Measurements from ENCODE around the gene CLCN5. TPM values are rescaled to one million over a fixed set of nuclear protein-coding genes. Genes with fewer than 3 reads are reported as not detected.

CLCN5 gene
- polyA plus RNA-seq, 6 donors from 2014 or later: 0.62 to 1.4 (median 0.98) TPM; not detected in 1

DNA sequence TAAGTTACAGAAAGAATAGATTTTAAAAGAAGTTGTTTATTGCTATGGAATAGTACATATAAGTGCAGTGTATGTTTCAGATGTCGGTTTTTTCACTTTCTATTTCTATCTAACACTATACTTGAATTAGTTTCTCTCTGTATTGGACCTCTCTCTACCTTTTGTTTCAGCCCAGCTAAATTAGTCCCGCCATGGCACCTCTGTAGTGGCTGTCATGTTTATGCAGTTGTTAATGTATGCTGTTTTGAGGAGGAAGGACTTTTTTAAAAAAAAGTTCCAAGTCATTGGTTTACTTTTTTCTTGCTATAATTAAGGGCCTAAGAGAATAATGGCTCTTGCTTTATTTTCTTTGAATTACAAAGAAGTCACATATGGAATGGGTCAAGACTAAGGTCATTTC is 160.3 kb downstream of the CLCN5 start:
- Mint-ChIP-seq H3K27ac (peak overlapping the region in 1 of 6 donors; percentile 17), H3K36me3 (no peaks in the 10 kb centered on the region), H3K27me3 (no peaks in the 10 kb centered on the region), H3K4me1 (peaks cover 0 to 8% (median 0%) of the 10 kb centered on the region in 3 donors), H3K4me3 (no peak overlapping the region), H3K9me3 (peaks cover 0 to 4% (median 0%) of the 10 kb centered on the region in 7 donors)
- ATAC-seq (ENCODE audit: low read depth in 2 of 2) (no peak), DNase-seq (no peak)

DNA sequence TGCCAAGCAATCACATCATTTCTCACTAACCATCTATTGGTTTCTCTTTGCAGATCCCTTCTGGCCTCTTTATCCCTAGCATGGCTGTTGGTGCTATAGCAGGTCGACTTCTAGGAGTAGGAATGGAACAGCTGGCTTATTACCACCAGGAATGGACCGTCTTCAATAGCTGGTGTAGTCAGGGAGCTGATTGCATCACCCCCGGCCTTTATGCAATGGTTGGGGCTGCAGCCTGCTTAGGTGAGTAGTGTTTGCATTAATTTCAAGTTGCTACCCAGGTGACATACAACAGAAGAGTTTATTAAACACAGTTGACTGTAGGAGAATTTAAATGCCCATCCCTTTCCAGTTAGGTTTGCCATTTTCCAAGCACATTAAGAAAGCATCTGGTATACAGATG is 166.2 kb downstream of the CLCN5 start:
- Mint-ChIP-seq H3K27ac (no peak overlapping the region), H3K36me3 (peaks cover 0 to 5% of the 10 kb centered on the region in 2 donors), H3K4me1 (peaks cover 0 to 7% (median 0%) of the 10 kb centered on the region in 3 donors), H3K9me3 (peaks cover 0 to 4% (median 0%) of the 10 kb centered on the region in 7 donors), H3K27me3 (no peaks in the 10 kb centered on the region), H3K4me3 (no peak overlapping the region)
- ATAC-seq (ENCODE audit: low read depth in 2 of 2): no peak
- DNase-seq: no peak

DNA sequence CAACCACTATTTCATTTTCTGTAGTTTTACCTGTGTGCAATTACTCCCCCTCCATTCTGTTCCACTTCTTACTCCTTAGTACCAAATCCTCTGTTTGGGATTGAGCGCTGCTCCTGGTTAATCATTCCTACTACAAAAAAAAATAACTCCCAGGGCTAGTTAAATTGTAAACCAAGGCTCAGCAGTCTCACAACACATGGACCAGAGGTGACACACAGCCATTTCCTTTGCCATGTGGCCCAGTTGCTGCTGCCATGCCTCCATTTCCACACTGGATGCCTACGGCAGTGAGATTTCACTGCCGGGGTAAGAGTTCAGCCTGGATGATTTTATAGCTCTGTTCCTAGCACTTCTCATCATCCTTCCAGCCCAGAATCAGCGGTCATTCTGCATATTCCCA is 171.2 kb downstream of the CLCN5 start:
- Mint-ChIP-seq H3K4me3 (no peak overlapping the region), H3K4me1 (peaks cover 0 to 7% (median 0%) of the 10 kb centered on the region in 3 donors), H3K9me3 (peaks cover 0 to 3% (median 0%) of the 10 kb centered on the region in 7 donors), H3K27ac (no peak overlapping the region), H3K36me3 (peaks cover 0 to 5% of the 10 kb centered on the region in 2 donors), H3K27me3 (no peaks in the 10 kb centered on the region)
- no peak for DNase-seq
- ATAC-seq (ENCODE audit: low read depth in 2 of 2): no peak

DNA sequence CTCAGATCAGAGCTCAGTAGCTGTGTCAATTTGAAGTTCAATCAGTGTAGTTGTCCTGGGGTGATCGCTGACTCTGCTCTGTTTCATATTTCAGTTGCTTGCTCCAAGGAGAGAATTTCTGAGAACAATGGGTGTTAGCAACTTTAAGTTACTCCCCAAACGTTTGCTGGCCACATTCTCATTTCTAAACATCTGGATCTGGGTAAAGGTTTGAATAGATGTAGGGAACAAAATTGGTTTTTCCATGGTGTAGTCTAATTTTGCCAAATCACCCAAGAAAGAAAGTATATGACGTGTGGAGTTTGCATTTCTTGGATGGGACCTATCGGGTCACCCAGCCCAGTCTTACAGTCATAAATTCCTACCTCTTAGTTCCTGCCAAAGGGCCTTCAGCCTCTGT is 174.7 kb downstream of the CLCN5 start:
- Mint-ChIP-seq H3K27ac (no peak overlapping the region), H3K9me3 (no peaks in the 10 kb centered on the region), H3K4me3 (no peak overlapping the region), H3K4me1 (no peaks in the 10 kb centered on the region), H3K36me3 (no peaks in the 10 kb centered on the region), H3K27me3 (no peaks in the 10 kb centered on the region)
- ATAC-seq (ENCODE audit: low read depth in 2 of 2) (no peak), DNase-seq (no peak)

DNA sequence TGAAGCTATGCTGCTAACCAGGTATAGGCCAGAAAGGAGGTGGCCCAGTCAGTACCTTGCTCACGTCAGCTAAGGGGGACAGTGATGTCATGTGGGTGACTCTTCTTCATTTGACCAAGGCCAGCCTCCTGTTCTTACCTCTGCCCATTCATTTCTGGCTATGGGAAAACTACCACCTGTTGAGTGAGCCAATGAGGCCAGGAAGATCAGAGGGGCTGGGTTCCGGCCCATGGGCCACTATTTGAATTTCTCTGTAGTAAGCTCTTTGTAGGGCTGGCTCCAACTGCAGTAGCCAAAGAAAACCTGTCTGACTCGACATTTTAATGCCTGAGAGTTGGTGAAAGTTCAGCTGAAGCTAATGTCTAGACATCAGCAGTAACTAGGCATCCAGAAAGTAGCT is 175.8 kb downstream of the CLCN5 start:
- Mint-ChIP-seq H3K4me3 (no peak overlapping the region), H3K4me1 (peaks cover 0 to 1% (median 0%) of the 10 kb centered on the region in 3 donors), H3K9me3 (peaks cover 0 to under 1% (median 0%) of the 10 kb centered on the region in 7 donors), H3K27ac (peak overlapping the region in 1 of 6 donors; percentile 22), H3K27me3 (no peaks in the 10 kb centered on the region), H3K36me3 (no peaks in the 10 kb centered on the region)
- ATAC-seq (ENCODE audit: low read depth in 2 of 2) (no peak), DNase-seq (no peak)

DNA sequence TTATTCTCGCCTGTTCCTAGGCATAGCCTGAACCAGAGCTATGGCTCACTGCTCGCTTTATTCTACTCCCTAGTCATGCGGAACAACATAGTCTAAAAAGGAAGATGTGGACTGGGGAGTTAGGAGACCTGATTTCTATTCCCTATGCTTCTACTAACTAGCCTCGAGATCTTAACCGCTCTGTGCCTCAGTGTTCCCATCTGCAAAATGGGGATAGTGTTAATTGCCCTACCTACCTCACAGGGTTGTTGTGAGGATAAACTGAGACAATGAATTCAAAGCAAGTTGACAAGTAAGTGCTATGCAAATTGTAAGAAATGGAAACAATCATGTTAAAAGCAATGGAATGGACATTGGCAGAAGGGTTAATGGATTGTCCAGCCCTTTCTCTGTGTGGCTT is 176.4 kb downstream of the CLCN5 start:
- no peak overlapping the region for H3K27ac Mint-ChIP-seq
- no peak for DNase-seq
- ATAC-seq (ENCODE audit: low read depth in 2 of 2): no peak
- H3K4me3 Mint-ChIP-seq: no peak overlapping the region
- peaks cover 0 to 1% (median 0%) of the 10 kb centered on the region in 7 donors for H3K9me3 Mint-ChIP-seq
- no peaks in the 10 kb centered on the region for H3K36me3 Mint-ChIP-seq
- H3K4me1 Mint-ChIP-seq: peaks cover 0 to 5% (median 0%) of the 10 kb centered on the region in 3 donors
- H3K27me3 Mint-ChIP-seq: no peaks in the 10 kb centered on the region

DNA sequence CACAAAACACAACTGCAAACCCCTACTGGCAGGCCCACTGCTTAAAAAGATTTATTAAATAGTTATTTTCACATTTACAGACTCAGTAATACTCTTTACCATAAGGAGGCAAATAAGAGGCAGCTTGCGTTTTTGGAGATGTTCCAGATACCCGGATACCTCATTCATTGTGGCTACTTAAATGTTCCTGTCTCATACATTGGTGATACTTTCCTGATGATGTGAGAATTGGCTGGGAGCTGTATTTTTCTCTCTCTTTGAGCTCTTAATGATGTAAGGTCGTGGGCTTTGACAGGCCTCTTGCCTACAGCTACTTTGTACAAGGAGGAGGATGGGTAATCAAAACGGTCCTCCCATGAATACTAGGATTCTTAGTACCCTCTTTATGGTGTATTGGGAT is 176.9 kb downstream of the CLCN5 start:
- no peak for ATAC-seq (ENCODE audit: low read depth in 2 of 2)
- Mint-ChIP-seq H3K4me1 (peaks cover 0 to 5% (median 0%) of the 10 kb centered on the region in 3 donors), H3K27ac (no peak overlapping the region), H3K36me3 (no peaks in the 10 kb centered on the region), H3K4me3 (no peak overlapping the region), H3K9me3 (peaks cover 0 to 1% (median 0%) of the 10 kb centered on the region in 7 donors), H3K27me3 (no peaks in the 10 kb centered on the region)
- DNase-seq: no peak

DNA sequence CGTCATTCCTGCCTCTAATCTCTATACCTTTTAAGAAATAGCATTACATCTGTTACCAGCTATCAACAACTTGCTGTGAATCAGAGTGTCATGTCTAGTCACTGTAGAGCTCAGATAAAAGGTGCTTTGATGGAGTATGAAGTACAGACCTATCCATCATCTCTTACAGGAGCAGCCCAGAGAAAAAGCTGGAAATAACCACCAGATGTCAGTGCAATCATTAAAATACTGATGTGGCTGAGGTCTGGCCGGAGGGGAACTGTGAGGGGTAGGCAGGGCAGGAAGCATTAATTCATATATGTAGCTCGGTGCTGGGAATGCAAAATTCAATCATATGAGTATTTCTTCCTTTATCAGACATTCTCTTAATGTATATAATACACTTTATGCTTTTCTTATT is 177.8 kb downstream of the CLCN5 start:
- Mint-ChIP-seq H3K4me3 (no peak overlapping the region), H3K9me3 (peaks cover 0 to 1% (median 0%) of the 10 kb centered on the region in 7 donors), H3K27ac (no peak overlapping the region), H3K36me3 (no peaks in the 10 kb centered on the region), H3K4me1 (peaks cover 0 to 5% (median 0%) of the 10 kb centered on the region in 3 donors), H3K27me3 (no peaks in the 10 kb centered on the region)
- peak in 1 of 2 donors; percentile 36 for ATAC-seq (ENCODE audit: low read depth in 2 of 2)
- DNase-seq: no peak

DNA sequence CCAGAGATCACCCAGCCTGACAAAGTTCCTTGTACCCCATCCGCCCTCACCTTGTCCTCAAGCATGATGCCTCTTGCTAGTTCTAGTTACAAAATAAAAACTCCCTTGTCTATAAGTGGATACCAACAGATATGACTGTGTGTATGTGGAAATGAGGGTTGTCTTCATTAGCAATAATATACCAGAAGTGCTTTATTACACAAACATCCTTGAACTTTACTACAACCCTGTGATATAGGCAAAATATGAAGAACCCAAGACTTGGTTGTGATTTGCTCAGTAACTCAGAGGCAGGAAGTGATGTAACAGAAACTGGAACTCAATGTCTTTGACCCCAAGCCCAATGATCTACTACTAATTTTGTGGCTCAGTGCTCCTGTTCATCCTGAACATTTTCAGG is 180.8 kb downstream of the CLCN5 start:
- Mint-ChIP-seq H3K4me3 (peak overlapping the region in 1 of 8 donors; percentile 16), H3K27me3 (no peaks in the 10 kb centered on the region), H3K9me3 (peaks cover 0 to 1% (median 0%) of the 10 kb centered on the region in 7 donors), H3K4me1 (peaks cover 0 to 5% (median 0%) of the 10 kb centered on the region in 3 donors), H3K27ac (peak overlapping the region in 1 of 6 donors; percentile 31), H3K36me3 (no peaks in the 10 kb centered on the region)
- ATAC-seq (ENCODE audit: low read depth in 2 of 2) (no peak), DNase-seq (no peak)

DNA sequence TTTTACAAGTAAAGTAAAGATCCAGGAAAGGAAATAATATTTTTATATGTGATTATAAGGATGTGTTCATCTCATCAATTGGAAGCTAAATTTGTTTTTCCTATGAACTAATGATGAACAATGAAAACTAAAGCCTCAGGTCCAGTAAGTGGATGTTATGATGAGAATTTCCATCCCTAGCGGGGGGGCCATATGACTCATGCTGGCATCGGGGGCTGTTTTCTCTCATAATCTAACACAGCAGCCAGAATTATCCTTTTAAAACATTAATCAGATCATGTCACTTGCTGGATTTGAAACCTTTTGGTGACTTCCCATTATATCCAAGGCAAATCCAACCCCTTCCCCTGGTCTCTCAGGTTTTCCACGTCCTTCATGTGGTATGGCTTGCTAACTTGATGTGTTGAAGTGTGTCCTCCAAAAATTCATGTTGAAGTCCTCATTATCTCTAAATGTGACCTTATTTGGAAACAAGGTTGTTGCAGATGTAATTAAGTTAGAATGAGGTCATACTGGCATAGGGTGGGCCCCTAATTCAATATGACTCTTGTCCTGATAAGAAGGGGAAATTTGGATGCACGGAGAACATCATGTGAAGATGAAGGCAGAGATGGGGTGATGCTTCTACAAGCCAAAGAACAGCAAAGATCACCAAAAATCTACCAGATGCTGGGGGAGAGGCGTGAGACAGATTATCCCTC is 181.6 kb downstream of the CLCN5 start:
- DNase-seq (no peak), ATAC-seq (ENCODE audit: low read depth in 2 of 2) (no peak)
- Mint-ChIP-seq H3K4me3 (no peak overlapping the region), H3K4me1 (peaks cover 0 to 5% (median 0%) of the 10 kb centered on the region in 3 donors), H3K36me3 (no peaks in the 10 kb centered on the region), H3K9me3 (peaks cover 0 to 1% (median 0%) of the 10 kb centered on the region in 7 donors), H3K27me3 (no peaks in the 10 kb centered on the region), H3K27ac (peak overlapping the region in 1 of 6 donors; percentile 56)

DNA sequence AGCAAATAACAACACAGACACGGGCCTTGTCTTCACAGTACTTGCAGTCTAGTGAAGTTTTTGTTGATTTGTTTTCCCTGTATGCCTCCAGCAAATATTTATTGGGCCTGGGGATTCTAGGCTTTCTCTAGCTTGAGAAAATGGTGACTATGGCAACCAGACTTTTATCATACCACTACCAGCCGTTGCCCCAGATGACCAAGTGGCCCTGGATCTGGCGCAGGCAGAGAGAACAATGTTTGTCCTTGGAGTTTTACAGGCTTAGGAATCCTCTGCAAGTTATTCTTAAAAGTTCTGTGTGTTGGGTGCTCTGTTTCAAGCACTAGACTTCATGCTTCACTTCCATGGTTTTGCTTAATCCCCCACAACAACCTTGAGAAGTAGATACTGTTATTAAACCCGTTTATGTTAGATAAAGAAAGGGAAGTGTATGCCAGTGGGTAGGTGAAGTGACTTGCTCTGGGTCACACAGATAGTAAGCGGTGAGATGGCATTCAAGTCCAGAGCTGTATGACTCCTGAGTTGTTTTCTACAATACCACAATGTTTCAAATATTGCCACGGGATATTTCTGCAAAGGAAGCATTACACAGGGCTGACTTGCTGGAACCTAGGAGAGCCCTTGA is 183.8 kb downstream of the CLCN5 start:
- H3K9me3 Mint-ChIP-seq: peaks cover 0 to 1% (median 0%) of the 10 kb centered on the region in 7 donors
- no peak for ATAC-seq (ENCODE audit: low read depth in 2 of 2)
- no peak for DNase-seq
- no peaks in the 10 kb centered on the region for H3K27me3 Mint-ChIP-seq
- H3K27ac Mint-ChIP-seq: no peak overlapping the region
- H3K36me3 Mint-ChIP-seq: no peaks in the 10 kb centered on the region
- H3K4me3 Mint-ChIP-seq: no peak overlapping the region
- peaks cover 0 to 5% (median 4%) of the 10 kb centered on the region in 3 donors for H3K4me1 Mint-ChIP-seq

DNA sequence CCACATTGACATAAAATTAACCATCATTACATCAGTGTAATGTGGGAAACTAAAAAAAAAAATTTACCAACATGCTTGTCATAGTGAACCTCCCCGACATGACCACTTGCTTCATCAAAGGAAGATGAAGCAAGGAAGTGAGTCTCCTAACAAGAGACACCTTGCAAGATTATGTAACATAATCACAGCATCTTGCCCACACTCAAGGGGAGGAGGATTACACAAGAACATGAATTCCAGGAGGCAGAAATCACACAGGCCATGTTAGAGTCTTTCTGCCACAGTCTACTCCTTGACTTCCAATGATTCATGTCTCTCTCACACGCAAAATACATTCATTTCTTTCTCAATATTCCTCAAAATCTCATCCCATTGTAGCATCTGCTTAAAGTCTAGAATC is 185.1 kb downstream of the CLCN5 start:
- no peaks in the 10 kb centered on the region for H3K27me3 Mint-ChIP-seq
- H3K27ac Mint-ChIP-seq: no peak overlapping the region
- H3K4me3 Mint-ChIP-seq: no peak overlapping the region
- no peak for ATAC-seq (ENCODE audit: low read depth in 2 of 2)
- H3K4me1 Mint-ChIP-seq: peaks cover 5 to 7% (median 7%) of the 10 kb centered on the region in 3 donors
- DNase-seq: no peak
- H3K9me3 Mint-ChIP-seq: peaks cover 0 to 1% (median 0%) of the 10 kb centered on the region in 7 donors
- H3K36me3 Mint-ChIP-seq: no peaks in the 10 kb centered on the region

DNA sequence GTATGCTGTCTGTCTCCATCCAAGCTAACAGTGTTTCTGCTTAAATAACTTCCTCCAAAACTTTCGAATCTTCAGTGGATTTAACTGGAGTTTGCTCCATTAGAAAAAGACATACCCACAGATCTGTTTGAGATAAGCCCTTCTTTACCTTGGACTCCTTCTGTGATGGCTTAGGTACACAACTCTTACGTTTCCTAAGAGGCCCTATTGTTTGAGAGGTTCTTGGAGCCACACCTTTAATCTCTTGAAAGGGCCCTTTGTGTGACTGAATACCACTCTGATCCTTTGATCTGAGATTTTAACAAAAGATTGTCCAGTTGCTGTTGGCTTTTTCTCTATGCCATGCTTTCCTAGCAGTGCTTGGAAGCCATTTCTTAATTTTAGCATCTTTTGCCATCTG is 185.9 kb downstream of the CLCN5 start:
- H3K27ac Mint-ChIP-seq: no peak overlapping the region

DNA sequence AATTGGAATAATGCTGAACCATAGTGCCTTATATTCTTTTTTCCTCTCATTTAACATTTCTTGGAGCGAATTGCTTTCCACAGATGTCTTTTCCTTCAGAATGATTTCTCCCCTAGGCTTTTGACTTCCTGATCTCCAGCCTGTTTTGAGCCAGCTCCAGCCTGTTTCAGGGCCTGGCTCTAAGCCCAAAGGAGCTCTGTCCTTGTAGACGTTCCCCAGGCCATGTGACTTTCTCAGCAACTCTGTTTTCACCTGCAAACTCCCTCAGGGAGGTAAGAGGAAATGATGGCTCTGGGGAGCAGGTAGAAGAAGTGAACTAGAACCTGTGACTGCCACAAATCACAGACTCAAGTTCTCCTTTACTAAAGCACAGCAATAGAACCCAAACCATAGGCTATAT is 189.3 kb downstream of the CLCN5 start:
- no peak overlapping the region for H3K4me3 Mint-ChIP-seq
- no peaks in the 10 kb centered on the region for H3K27me3 Mint-ChIP-seq
- H3K9me3 Mint-ChIP-seq: peaks cover 0 to 6% (median 0%) of the 10 kb centered on the region in 7 donors
- H3K4me1 Mint-ChIP-seq: peaks cover 7 to 13% (median 12%) of the 10 kb centered on the region in 3 donors
- no peak overlapping the region for H3K27ac Mint-ChIP-seq
- H3K36me3 Mint-ChIP-seq: no peaks in the 10 kb centered on the region
- ATAC-seq (ENCODE audit: low read depth in 2 of 2) (peak in 1 of 2 donors; percentile 21), DNase-seq (no peak)

More for the DNA sequence above, 185.9 kb downstream of the CLCN5 start:
- Mint-ChIP-seq H3K27me3 (no peaks in the 10 kb centered on the region), H3K4me1 (peaks cover 3 to 7% (median 7%) of the 10 kb centered on the region in 3 donors), H3K36me3 (no peaks in the 10 kb centered on the region), H3K4me3 (no peak overlapping the region), H3K9me3 (peaks cover 0 to under 1% (median 0%) of the 10 kb centered on the region in 7 donors)
- ATAC-seq (ENCODE audit: low read depth in 2 of 2) (no peak), DNase-seq (no peak)

Data from naive B cell (primary cell).